Neural crest cell (in vitro differentiated cells): Measurements from ENCODE around the gene NFASC. TPM values are rescaled to one million over a fixed set of nuclear protein-coding genes. Genes with fewer than 3 reads are reported as not detected.

Experiments used
- DNase-seq: peaks from one replicate; pipeline ENCODE4 v3.0.0; 2021; ENCODE audit warnings: low read depth, mixed read lengths, low spot score
- H3K27ac Mint-ChIP-seq: one replicate; pipeline ENCODE4 v1.8.0; 2021; ENCODE audit warnings: mild to moderate bottlenecking, mixed read lengths; ENCODE audit not compliant: unreplicated experiment
- H3K27me3 Mint-ChIP-seq: 2 replicates; pipeline ENCODE4 v1.8.0; 2021; ENCODE audit warnings: low read depth, mild to moderate bottlenecking, mixed read lengths
- H3K36me3 Mint-ChIP-seq: 2 replicates; pipeline ENCODE4 v1.8.0; 2021; ENCODE audit warnings: low read depth, mild to moderate bottlenecking, mixed read lengths
- H3K4me1 Mint-ChIP-seq: 2 replicates; pipeline ENCODE4 v1.8.0; 2021; ENCODE audit warnings: mixed read lengths
- H3K4me3 Mint-ChIP-seq: one replicate; pipeline ENCODE4 v1.8.0; 2021; ENCODE audit warnings: mild to moderate bottlenecking, mixed read lengths
- H3K9me3 Mint-ChIP-seq: 2 replicates; pipeline ENCODE4 v1.8.0; 2021; ENCODE audit warnings: mixed read lengths
- CTCF ChIP-seq: fragments of 200-600 bp; sonication (generic); conservative IDR thresholded peaks from 2 replicates; pipeline ENCODE4 v1.5.0; 2021; ENCODE audit warnings: antibody characterized with exemption, mild to moderate bottlenecking
- total RNA-seq: library from RNA; stranded (reverse); gene quantifications from 2 replicates; pipeline ENCODE4 v1.2.1, GENCODE V29; 2021

NFASC gene
- total RNA-seq, 1 donor from 2014 or later: 12.9 TPM

- TF ChIP-seq CTCF: no peak
- no peak overlapping the region for H3K4me3 Mint-ChIP-seq
- H3K27ac Mint-ChIP-seq: no peak overlapping the region
- no peaks in the 10 kb centered on the region for H3K36me3 Mint-ChIP-seq
- DNase-seq: no peak
- H3K27me3 Mint-ChIP-seq: peaks cover 39% of the 10 kb centered on the region
- H3K4me1 Mint-ChIP-seq: peaks cover 31% of the 10 kb centered on the region
- no peaks in the 10 kb centered on the region for H3K9me3 Mint-ChIP-seq
These were observed 177.1 kb downstream of the NFASC start for GRCh38 chr1:205047764-205048231.

GRCh38 chr1:205048382-205048781, 177.7 kb downstream of the NFASC start:
- H3K27me3 Mint-ChIP-seq: peaks cover 37% of the 10 kb centered on the region

GRCh38 chr1:205049479-205049878, 178.8 kb downstream of the NFASC start:
- H3K4me1 Mint-ChIP-seq: peaks cover 42% of the 10 kb centered on the region
- peaks cover 27% of the 10 kb centered on the region for H3K27me3 Mint-ChIP-seq
- no peak overlapping the region for H3K4me3 Mint-ChIP-seq
- no peaks in the 10 kb centered on the region for H3K36me3 Mint-ChIP-seq
- no peak for TF ChIP-seq CTCF
- H3K27ac Mint-ChIP-seq: no peak overlapping the region
- no peak for DNase-seq
- H3K9me3 Mint-ChIP-seq: no peaks in the 10 kb centered on the region

More at GRCh38 chr1:205048382-205048781, 177.7 kb downstream of the NFASC start:
- Mint-ChIP-seq H3K27ac (no peak overlapping the region), H3K9me3 (no peaks in the 10 kb centered on the region), H3K4me3 (no peak overlapping the region), H3K36me3 (no peaks in the 10 kb centered on the region), H3K4me1 (peaks cover 33% of the 10 kb centered on the region)
- DNase-seq: no peak
- TF ChIP-seq CTCF: no peak

GRCh38 chr1:205052690-205053089, 182.0 kb downstream of the NFASC start:
- peaks cover 25% of the 10 kb centered on the region for H3K4me1 Mint-ChIP-seq
- H3K27me3 Mint-ChIP-seq: no peaks in the 10 kb centered on the region
- no peaks in the 10 kb centered on the region for H3K9me3 Mint-ChIP-seq
- H3K4me3 Mint-ChIP-seq: no peak overlapping the region
- no peak for DNase-seq
- TF ChIP-seq CTCF: no peak
- H3K27ac Mint-ChIP-seq: no peak overlapping the region
- no peaks in the 10 kb centered on the region for H3K36me3 Mint-ChIP-seq

- no peak for TF ChIP-seq CTCF
- Mint-ChIP-seq H3K36me3 (no peaks in the 10 kb centered on the region), H3K9me3 (no peaks in the 10 kb centered on the region), H3K4me3 (no peak overlapping the region), H3K27ac (no peak overlapping the region), H3K27me3 (no peaks in the 10 kb centered on the region), H3K4me1 (peaks cover 22% of the 10 kb centered on the region)
- no peak for DNase-seq
These were observed 182.6 kb downstream of the NFASC start for GRCh38 chr1:205053296-205053695.

- no peak overlapping the region for H3K27ac Mint-ChIP-seq
- peaks cover 22% of the 10 kb centered on the region for H3K4me1 Mint-ChIP-seq
- TF ChIP-seq CTCF: no peak
- H3K36me3 Mint-ChIP-seq: no peaks in the 10 kb centered on the region
- no peak for DNase-seq
- H3K27me3 Mint-ChIP-seq: no peaks in the 10 kb centered on the region
- H3K9me3 Mint-ChIP-seq: no peaks in the 10 kb centered on the region
- H3K4me3 Mint-ChIP-seq: no peak overlapping the region
These were observed 183.4 kb downstream of the NFASC start for GRCh38 chr1:205054013-205054412.
